ENCODE measurements around the gene VPS54.

Gene VPS54

GRCh38 chr2:63926815-63927214 lies 92.4 kb downstream of the VPS54 start:
- DNase-seq (ENCODE audit: low read depth in 1 of 2, low spot score in 1 of 2): no peak

- DNase-seq (ENCODE audit: low read depth in 1 of 2, low spot score in 1 of 2): no peak
Observed at GRCh38 chr2:63914311-63914710, 104.9 kb downstream of the VPS54 start.

GRCh38 chr2:63903003-63903402 lies 116.2 kb downstream of the VPS54 start:
- DNase-seq (ENCODE audit: low read depth in 1 of 2, low spot score in 1 of 2): no peak

- no peak for DNase-seq (ENCODE audit: low read depth in 1 of 2, low spot score in 1 of 2)
Observed at GRCh38 chr2:63902149-63902548, 117.1 kb downstream of the VPS54 start.

DNA sequence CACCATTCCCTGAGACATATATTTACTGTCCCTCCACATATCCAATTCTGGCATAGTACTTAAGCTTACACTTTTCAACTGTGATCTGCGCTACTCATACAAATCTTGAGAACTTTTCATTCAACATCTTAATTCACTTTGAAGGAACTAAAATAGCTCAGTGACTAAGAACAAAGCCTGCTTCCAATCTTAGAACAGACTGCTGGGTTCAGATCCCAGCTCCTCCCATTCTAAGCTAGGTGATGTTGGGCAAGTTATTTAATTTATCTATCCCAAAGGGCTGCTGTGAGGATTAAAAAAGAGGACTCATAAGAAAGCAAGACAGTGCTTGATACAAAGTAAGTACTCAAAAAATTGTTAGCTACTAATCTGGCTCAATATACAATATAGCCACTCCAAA lies 119.6 kb downstream of the VPS54 start:
- DNase-seq (ENCODE audit: low read depth in 1 of 2, low spot score in 1 of 2): no peak

DNA sequence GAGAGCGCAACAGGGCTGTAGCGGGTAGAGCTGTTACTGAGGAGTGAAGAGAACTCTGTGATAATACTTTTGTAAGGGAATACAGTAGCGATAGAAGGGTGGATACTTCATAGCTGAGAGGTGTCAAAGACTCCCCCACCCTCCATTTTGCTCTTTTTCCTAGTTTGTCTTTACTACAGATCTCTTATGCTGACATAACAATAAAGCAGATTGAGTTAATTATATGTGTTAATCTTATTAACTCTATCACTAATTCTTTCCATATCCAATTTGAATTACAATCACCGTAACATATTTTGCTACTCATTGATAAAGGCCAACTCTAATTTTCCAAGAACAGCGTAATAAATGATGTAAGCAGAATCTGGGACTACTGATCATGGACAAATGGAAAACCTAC lies 120.4 kb downstream of the VPS54 start:
- DNase-seq (ENCODE audit: low read depth in 1 of 2, low spot score in 1 of 2): no peak

- no peak for DNase-seq (ENCODE audit: low read depth in 1 of 2, low spot score in 1 of 2)
Observed at GRCh38 chr2:63894167-63894566, 125.1 kb downstream of the VPS54 start.

- no peak for DNase-seq (ENCODE audit: low read depth in 1 of 2, low spot score in 1 of 2)
Observed at GRCh38 chr2:63893163-63893562, 126.1 kb downstream of the VPS54 start.

DNA sequence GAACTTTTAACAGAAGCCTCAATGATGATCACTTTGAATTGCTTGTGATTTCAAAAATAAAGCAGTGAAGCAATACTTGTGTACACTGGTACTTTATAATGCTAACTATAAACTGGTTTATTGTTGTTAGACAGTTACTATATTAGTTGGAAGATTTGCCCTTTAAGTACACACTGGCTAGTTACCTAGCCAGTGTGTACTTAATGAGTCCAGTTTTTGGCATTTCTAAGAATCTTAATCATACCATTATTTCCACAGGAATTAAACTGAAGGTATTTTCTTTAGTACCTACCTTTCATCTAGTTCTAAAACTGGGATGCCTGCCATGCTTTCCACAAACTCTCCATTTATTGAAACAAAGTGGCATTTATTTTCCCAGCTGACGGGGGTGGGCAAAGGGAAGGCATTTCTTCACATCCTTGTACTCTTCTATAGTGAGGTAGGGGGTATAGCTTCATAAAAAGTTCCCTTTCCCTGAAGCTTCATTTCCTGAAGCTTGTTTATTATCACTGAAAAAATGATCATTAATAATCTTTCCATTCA lies 127.7 kb downstream of the VPS54 start:
- no peak for DNase-seq (ENCODE audit: low read depth in 1 of 2, low spot score in 1 of 2)

GRCh38 chr2:63890678-63891077 lies 128.6 kb downstream of the VPS54 start:
- DNase-seq (ENCODE audit: low read depth in 1 of 2, low spot score in 1 of 2): no peak

- DNase-seq (ENCODE audit: low read depth in 1 of 2, low spot score in 1 of 2): peak in 1 of 2 donors; percentile 30
Observed at GRCh38 chr2:63888490-63889402, 130.5 kb downstream of the VPS54 start.

DNA sequence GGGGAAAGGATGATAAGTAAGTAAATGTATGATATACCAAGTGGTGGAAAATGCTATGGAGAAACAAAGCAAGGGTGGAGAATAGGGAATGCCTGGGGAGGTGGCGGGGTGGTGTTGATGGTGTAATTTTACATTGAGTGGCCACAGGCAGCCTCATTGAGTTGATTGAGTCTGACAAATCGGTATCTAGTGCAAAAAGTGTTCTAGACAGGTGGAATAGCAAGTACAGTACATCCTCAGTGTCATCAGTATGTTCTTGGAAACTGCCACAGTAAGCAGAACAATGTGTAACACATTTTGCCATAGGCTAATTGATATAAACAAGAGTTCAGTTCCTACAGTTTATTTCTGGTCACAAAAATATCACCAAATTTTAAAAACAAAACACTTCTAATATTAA lies 131.2 kb downstream of the VPS54 start:
- DNase-seq (ENCODE audit: low read depth in 1 of 2, low spot score in 1 of 2): no peak

DNA sequence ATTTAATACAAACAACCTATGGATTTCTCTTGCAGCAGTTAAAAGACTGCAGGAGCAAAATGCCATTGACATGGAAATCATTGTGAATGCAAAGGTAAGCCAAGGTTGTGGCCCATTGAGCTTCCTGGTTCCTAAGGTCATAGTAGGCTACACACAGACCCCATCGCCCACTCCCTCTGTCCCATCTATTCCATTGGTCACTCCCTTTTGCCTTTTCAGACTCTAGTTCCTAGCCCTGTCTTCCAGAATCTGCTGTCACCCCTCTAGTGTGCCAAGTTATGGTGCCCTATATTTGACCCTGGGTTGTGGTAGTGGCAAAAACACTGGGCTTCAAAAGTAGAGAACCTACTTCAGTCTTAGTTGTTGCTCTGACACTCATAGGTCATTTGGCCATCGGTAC lies 132.8 kb downstream of the VPS54 start:
- DNase-seq (ENCODE audit: low read depth in 1 of 2, low spot score in 1 of 2): no peak

DNA sequence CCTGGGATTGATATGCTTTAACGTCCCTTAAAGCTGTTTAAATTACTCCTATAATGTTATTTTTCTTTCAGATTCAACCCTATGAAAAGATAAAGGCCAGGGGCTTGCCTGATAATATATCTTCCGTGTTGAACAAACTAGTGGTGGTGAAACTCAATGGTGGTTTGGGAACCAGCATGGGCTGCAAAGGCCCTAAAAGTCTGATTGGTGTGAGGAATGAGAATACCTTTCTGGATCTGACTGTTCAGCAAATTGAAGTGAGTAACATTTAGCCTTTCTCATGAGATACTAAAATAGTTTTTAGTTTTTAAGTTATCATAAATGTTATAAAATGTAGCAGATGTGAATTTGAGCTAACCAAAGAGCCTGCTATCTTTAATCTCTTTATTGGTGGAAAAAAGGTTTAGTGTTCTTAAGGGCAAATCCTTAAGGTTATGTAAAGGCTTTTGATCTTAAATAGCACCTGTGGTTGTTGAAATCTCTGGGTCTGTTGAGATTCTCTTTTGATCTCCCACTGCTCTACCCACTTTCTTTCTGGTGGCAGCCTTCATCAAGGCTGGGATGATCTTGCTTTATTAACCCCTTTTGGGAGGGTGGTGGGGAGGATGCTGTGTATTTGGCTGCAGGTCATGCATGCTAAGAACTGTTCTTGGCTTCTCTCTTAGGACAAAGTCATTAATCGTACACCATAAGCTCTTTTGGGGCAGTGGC lies 136.7 kb downstream of the VPS54 start:
- DNase-seq (ENCODE audit: low read depth in 1 of 2, low spot score in 1 of 2): no peak

DNA sequence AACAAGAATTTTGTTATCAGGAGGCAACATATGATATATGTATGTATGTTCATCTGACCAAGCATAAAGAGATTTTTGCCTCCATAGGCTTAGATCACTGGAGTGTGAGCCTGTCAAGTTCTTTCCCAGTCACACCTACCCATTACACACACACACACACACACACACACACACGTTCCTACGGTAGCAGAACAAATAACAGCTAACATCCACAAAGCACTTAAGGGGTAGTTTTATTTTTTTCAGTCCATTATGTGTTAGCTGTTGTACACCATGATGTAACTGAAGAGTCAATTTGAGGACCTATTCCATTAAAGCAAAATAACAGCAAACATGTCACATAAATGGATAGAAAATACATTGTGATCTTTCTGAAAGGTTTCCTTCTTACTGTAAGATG lies 138.0 kb downstream of the VPS54 start:
- no peak for DNase-seq (ENCODE audit: low read depth in 1 of 2, low spot score in 1 of 2)

- no peak for DNase-seq (ENCODE audit: low read depth in 1 of 2, low spot score in 1 of 2)
Observed at GRCh38 chr2:63880625-63881024, 138.6 kb downstream of the VPS54 start.

GRCh38 chr2:63879876-63880433 lies 139.3 kb downstream of the VPS54 start:
- no peak for DNase-seq (ENCODE audit: low read depth in 1 of 2, low spot score in 1 of 2)

GRCh38 chr2:63878486-63878885 lies 140.7 kb downstream of the VPS54 start:
- no peak for DNase-seq (ENCODE audit: low read depth in 1 of 2, low spot score in 1 of 2)

- no peak for DNase-seq (ENCODE audit: low read depth in 1 of 2, low spot score in 1 of 2)
Observed at GRCh38 chr2:63876311-63876710, 142.9 kb downstream of the VPS54 start.

- DNase-seq (ENCODE audit: low read depth in 1 of 2, low spot score in 1 of 2): no peak
Observed at GRCh38 chr2:63875559-63876245, 143.5 kb downstream of the VPS54 start.

- no peak for DNase-seq (ENCODE audit: low read depth in 1 of 2, low spot score in 1 of 2)
Observed at GRCh38 chr2:63875131-63875527, 144.1 kb downstream of the VPS54 start.

Data from activated CD4-positive, alpha-beta T cell treated with anti-CD3 and anti-CD28 coated beads, Interleukin-2, amount 50 U/mL, for 24 hours (primary cell).